ENCODE results near the gene PHRF1. TPM values are rescaled to one million over a fixed set of nuclear protein-coding genes. Genes with fewer than 3 reads are reported as not detected.

Gene PHRF1
- total RNA-seq, 1 experiment from 2014 or later: 48.9 TPM

GRCh38 chr11:528166-528814, 48.0 kb upstream of the PHRF1 start:
- Histone ChIP-seq H2BK120ac (ENCODE audit: low read depth, low read length, poor library complexity, severe bottlenecking) (no peak overlapping the region), H3K9me3 (ENCODE audit: control insufficient read depth, low read depth, low read length) (no peaks in the 10 kb centered on the region), H3K4ac (ENCODE audit: low read depth, low read length) (no peak overlapping the region), H3K79me1 (ENCODE audit: insufficient read depth, low read depth, low read length, poor library complexity, severe bottlenecking) (no peaks in the 10 kb centered on the region), H3K9ac (ENCODE audit: extremely low read depth, insufficient read length, low read length) (no peak overlapping the region), H4K91ac (ENCODE audit: insufficient read length, low read depth, low read length) (no peak overlapping the region), H2BK15ac (ENCODE audit: low read depth, low read length) (no peak overlapping the region), H3K27ac (ENCODE audit: insufficient read length, low read depth, low read length) (no peak overlapping the region), H3K14ac (ENCODE audit: insufficient read depth, low read length) (no peak overlapping the region), H3K79me2 (ENCODE audit: insufficient read depth, low read length) (no peaks in the 10 kb centered on the region), H2BK5ac (ENCODE audit: insufficient read length, low read length) (no peak overlapping the region), H3K23me2 (ENCODE audit: insufficient read length, low read depth, low read length, poor library complexity, severe bottlenecking) (no peaks in the 10 kb centered on the region), H3K18ac (ENCODE audit: insufficient read length, low read depth, low read length) (no peak overlapping the region), H2AK5ac (ENCODE audit: insufficient read length, low read length) (no peak overlapping the region), H2AFZ (ENCODE audit: low read length) (no peak overlapping the region), H4K5ac (ENCODE audit: insufficient read length, low read depth, low read length) (no peak overlapping the region), H4K20me1 (ENCODE audit: control insufficient read depth, insufficient read depth, insufficient read length) (no peaks in the 10 kb centered on the region), H3K27me3 (ENCODE audit: insufficient read depth, low read length) (no peaks in the 10 kb centered on the region), H3K56ac (ENCODE audit: insufficient read length, low read depth, low read length) (no peak overlapping the region), H2BK20ac (ENCODE audit: low read depth, low read length, poor library complexity, severe bottlenecking) (no peak overlapping the region), H4K8ac (replicated peaks; ENCODE audit: insufficient read length, low read depth, low read length) (no peak overlapping the region), H3K4me1 (ENCODE audit: insufficient read depth, low read length) (no peaks in the 10 kb centered on the region), H3K23ac (ENCODE audit: insufficient read length, low read depth, low read length) (no peak overlapping the region), H2BK12ac (ENCODE audit: insufficient read length, low read depth, low read length) (no peak overlapping the region), H3K4me2 (ENCODE audit: insufficient read depth, insufficient read length, low read length) (no peak overlapping the region), H3T11ph (ENCODE audit: low read length) (no peak overlapping the region)
- H3K4me1 Mint-ChIP-seq: no peaks in the 10 kb centered on the region
- H3K4me3 Mint-ChIP-seq: no peak overlapping the region
- no peak overlapping the region; a peak in 1 of 7 replicates for H3K27ac Mint-ChIP-seq
- WGBS (ENCODE audit: extremely low coverage, insufficient read length, low lambda C conversion rate): no CpG with 5 or more reads among the region's 30 CpGs
- peaks cover 6 to 10% (median 8%) of the 10 kb centered on the region in 3 experiments; a peak in 6 of 7 replicates for H3K36me3 Mint-ChIP-seq (ENCODE audit: insufficient read depth in 1 of 3, low read depth in 3 of 3)
- H3K27me3 Mint-ChIP-seq (ENCODE audit: low read depth): peaks cover 2% of the 10 kb centered on the region
- DNase-seq: no peak
- TF ChIP-seq, protein P1, sequence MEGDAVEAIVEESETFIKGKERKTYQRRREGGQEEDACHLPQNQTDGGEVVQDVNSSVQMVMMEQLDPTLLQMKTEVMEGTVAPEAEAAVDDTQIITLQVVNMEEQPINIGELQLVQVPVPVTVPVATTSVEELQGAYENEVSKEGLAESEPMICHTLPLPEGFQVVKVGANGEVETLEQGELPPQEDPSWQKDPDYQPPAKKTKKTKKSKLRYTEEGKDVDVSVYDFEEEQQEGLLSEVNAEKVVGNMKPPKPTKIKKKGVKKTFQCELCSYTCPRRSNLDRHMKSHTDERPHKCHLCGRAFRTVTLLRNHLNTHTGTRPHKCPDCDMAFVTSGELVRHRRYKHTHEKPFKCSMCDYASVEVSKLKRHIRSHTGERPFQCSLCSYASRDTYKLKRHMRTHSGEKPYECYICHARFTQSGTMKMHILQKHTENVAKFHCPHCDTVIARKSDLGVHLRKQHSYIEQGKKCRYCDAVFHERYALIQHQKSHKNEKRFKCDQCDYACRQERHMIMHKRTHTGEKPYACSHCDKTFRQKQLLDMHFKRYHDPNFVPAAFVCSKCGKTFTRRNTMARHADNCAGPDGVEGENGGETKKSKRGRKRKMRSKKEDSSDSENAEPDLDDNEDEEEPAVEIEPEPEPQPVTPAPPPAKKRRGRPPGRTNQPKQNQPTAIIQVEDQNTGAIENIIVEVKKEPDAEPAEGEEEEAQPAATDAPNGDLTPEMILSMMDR (conservative IDR thresholded peaks at IDR 0.05): no peak
- peaks cover 4 to 5% of the 10 kb centered on the region in 2 experiments; a peak in 3 of 5 replicates for H3K9me3 Mint-ChIP-seq
